RWPE1 (cell line): ENCODE results near the gene STUB1.

Experiments
- CTCF ChIA-PET: fragments of 350-600 bp; sonication (Branson Sonifier 250); formaldehyde crosslinking; extraction: SDS; loops from one replicate; lab custom pipeline; 2021; lab: Yijun Ruan, JAX
- POLR2A ChIA-PET: fragments of 400-600 bp; formaldehyde crosslinking; extraction: SDS; loops from one replicate; lab custom pipeline; 2020; ENCODE audit warnings: antibody characterized with exemption; ENCODE audit not compliant: low non-redundant PET; lab: Yijun Ruan, JAX
- DNase-seq: peaks from one replicate; pipeline ENCODE4 v3.0.0; 2012; ENCODE audit warnings: low spot score
- H3K27ac ChIP-seq: fragments of 450-650 bp; 2 replicates; pipeline ENCODE4 v1.5.1; 2017
- TF ChIP-seq, protein P1 (sequence below): fragments of 450-650 bp; conservative IDR thresholded peaks from 2 replicates; pipeline ENCODE4 v1.5.1; 2017; ENCODE audit warnings: low read depth, mild to moderate bottlenecking

Gene STUB1

DNA sequence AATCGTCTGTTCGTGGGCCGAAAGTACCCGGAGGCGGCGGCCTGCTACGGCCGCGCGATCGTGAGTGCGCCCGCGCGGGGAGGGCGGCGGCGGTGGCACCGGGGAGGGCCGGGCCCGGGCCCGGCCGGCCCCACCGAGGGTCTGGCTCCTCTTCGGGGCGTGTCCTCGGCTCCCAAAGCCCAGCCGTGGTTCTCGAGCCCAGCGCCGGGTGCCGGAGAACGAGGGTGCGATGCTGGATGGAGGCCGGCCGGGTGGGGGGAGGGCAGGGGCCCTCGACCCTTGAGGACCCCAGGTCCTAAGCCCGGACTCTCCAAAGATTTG, 375 bp downstream of the STUB1 start:
- DNase-seq: no peak
- ChIA-PET POLR2A (no interaction called here), CTCF (interaction anchor here (1.1 kb wide), 1 partner anchor 19 kb away, joined by 4 read pairs; no protein-coding TSS in a partner anchor)
- TF ChIP-seq, protein P1, sequence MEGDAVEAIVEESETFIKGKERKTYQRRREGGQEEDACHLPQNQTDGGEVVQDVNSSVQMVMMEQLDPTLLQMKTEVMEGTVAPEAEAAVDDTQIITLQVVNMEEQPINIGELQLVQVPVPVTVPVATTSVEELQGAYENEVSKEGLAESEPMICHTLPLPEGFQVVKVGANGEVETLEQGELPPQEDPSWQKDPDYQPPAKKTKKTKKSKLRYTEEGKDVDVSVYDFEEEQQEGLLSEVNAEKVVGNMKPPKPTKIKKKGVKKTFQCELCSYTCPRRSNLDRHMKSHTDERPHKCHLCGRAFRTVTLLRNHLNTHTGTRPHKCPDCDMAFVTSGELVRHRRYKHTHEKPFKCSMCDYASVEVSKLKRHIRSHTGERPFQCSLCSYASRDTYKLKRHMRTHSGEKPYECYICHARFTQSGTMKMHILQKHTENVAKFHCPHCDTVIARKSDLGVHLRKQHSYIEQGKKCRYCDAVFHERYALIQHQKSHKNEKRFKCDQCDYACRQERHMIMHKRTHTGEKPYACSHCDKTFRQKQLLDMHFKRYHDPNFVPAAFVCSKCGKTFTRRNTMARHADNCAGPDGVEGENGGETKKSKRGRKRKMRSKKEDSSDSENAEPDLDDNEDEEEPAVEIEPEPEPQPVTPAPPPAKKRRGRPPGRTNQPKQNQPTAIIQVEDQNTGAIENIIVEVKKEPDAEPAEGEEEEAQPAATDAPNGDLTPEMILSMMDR: no peak
- H3K27ac ChIP-seq: peak overlapping the region; percentile 94

DNA sequence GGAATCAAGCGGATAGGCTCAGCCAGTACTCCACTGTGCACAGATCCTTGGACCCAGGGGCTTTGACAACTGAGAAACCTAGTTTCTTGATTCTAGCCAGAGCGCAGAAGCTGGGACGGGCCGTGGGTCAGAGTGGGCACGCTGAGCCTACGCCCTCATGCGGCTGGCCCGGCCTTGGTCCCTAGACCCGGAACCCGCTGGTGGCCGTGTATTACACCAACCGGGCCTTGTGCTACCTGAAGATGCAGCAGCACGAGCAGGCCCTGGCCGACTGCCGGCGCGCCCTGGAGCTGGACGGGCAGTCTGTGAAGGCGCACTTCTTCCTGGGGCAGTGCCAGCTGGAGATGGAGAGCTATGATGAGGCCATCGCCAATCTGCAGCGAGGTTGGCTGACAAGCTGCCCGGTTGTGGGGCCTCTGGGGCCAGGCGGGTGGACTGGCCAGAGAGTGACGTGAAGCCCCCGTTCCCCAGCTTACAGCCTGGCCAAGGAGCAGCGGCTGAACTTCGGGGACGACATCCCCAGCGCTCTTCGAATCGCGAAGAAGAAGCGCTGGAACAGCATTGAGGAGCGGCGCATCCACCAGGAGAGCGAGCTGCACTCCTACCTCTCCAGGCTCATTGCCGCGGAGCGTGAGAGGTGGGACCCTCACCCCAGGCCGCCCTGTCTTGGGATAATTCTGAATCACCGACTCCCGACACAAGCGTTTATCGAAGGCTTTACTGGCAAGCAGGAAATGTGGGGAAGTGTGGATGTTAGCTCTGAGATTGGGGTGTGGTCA, 946 bp downstream of the STUB1 start:
- ChIA-PET POLR2A (no interaction called here), CTCF (interaction anchor here (1.1 to 1.2 kb wide), 2 partner anchors 19 to 20 kb away, joined by 3 to 4 read pairs; no protein-coding TSS in a partner anchor)
- DNase-seq: no peak
- H3K27ac ChIP-seq: peak overlapping the region; percentile 94
- TF ChIP-seq, protein P1: no peak

DNA sequence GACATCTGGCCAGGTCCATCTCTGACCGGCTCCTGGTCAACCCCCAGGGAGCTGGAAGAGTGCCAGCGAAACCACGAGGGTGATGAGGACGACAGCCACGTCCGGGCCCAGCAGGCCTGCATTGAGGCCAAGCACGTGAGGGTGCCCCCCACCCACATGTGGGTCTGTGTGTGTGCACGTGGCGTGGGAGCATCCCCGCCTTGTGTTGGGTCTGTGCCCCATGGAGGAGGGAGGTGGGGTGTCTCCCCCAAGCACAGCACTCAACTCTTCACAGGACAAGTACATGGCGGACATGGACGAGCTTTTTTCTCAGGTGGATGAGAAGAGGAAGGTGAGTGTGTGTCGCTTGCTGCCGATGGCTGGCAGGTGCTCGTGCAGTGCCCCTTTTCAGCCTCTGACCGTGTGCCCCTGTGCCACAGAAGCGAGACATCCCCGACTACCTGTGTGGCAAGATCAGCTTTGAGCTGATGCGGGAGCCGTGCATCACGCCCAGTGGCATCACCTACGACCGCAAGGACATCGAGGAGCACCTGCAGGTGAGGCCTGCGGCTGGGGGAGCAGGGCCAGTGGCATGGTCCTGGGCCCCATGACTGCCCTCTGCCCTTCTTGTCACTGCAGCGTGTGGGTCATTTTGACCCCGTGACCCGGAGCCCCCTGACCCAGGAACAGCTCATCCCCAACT, 1.7 kb downstream of the STUB1 start:
- H3K27ac ChIP-seq: peak overlapping the region; percentile 94
- TF ChIP-seq, protein P1: no peak
- no peak for DNase-seq
- ChIA-PET CTCF (interaction anchor here (1.0 to 1.2 kb wide), 2 partner anchors 14 to 19 kb away, joined by 3 to 4 read pairs; partner anchors contain the start of gene RHOT2), POLR2A (no interaction called here)

DNA sequence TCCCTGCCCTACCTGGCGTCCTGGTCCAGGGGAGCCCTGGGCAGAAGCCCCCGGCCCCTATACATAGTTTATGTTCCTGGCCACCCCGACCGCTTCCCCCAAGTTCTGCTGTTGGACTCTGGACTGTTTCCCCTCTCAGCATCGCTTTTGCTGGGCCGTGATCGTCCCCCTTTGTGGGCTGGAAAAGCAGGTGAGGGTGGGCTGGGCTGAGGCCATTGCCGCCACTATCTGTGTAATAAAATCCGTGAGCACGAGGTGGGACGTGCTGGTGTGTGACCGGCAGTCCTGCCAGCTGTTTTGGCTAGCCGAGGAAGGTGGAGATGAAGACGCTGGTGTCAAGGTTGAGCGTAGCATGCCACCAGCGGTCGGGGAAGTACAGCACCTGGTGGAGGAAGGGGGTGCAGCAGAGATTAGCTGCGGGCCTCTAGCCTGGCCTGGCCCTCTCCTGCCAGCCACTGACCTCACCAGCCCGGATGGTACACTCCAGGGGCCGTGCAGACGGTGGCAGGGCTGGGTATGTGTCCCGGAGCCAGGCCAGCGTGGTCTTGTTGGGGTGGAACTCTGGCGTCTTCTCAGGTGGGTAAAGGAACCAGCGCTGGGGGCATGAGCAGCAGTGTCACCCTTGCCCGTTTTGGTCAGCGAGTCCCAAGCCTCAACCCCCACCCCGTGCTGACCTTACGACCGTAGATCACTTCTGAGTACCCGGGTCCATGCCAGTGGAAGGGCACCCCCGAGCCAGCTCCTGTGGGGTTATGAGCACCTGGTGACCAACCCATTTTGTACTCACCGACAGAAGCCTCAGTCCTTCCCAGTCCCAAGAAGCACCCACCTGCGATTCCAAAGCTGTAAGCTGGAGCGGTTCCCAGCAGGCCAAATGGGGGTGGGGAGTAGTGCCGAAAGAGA, 2.5 kb downstream of the STUB1 start:
- TF ChIP-seq, protein P1: no peak
- ChIA-PET POLR2A (no interaction called here), CTCF (interaction anchor here (1.0 kb wide), 1 partner anchor 15 kb away, joined by 4 read pairs; the partner anchor contains the start of gene RHOT2)
- DNase-seq: no peak
- peak overlapping the region; percentile 94 for H3K27ac ChIP-seq

DNA sequence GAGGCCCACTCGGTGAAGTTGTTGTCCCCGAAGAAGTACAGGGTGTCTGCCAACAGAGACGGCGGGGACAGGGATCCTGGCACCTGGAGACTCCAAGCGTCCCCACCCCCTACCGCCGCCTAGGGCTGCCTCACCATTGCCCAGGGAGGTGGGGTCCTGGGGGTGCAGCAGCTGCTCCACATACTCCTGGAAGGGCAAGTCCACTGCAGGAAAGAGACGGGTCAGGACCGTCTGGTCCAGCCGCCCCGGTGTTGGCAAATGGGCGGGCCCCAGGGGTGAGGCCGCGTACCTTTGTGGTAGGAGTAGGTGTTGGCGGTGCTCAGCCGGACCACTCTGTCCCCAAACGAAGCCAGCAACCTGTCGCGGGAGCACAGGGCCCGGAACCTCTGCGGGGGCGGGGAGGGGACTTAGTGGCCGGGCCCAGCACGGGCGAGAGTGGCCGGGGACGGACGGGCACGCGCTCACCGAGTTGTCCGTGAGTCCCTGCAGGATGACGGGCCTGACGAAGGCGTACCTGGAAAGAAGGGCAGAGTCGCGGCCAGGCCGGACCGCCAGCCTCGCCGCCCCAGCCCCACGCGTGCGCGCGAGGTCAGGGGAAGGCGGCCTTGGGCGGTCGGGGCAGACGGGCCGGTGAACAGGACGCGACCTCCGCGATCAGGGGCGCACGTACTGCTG, 3.3 kb downstream of the STUB1 start:
- CTCF ChIA-PET: interaction anchor here (0.6 to 1.6 kb wide), 4 partner anchors 16 to 91 kb away, joined by 3 to 5 read pairs (median 4); partner anchors contain the start of genes METRN and RHOT2
- POLR2A ChIA-PET: interaction anchor here (0.6 to 1.2 kb wide), 3 partner anchors 11 to 612 kb away, joined by 3 to 5 read pairs (median 5); no protein-coding TSS in a partner anchor
- TF ChIP-seq, protein P1: no peak
- H3K27ac ChIP-seq: peak overlapping the region; percentile 94
- no peak for DNase-seq
